Activated naive CD4-positive, alpha-beta T cell treated with Interleukin-2 at 50 U/mL for 16 hours (primary cell): Measurements from ENCODE around the gene RUNDC1.

Experiments used
- DNase-seq: peaks from one replicate; pipeline ENCODE4 v3.0.0-alpha.2; 2020

The RUNDC1 gene

GRCh38 chr17:43020030-43020621 lies 39.8 kb downstream of the RUNDC1 start:
- no peak for DNase-seq

DNA sequence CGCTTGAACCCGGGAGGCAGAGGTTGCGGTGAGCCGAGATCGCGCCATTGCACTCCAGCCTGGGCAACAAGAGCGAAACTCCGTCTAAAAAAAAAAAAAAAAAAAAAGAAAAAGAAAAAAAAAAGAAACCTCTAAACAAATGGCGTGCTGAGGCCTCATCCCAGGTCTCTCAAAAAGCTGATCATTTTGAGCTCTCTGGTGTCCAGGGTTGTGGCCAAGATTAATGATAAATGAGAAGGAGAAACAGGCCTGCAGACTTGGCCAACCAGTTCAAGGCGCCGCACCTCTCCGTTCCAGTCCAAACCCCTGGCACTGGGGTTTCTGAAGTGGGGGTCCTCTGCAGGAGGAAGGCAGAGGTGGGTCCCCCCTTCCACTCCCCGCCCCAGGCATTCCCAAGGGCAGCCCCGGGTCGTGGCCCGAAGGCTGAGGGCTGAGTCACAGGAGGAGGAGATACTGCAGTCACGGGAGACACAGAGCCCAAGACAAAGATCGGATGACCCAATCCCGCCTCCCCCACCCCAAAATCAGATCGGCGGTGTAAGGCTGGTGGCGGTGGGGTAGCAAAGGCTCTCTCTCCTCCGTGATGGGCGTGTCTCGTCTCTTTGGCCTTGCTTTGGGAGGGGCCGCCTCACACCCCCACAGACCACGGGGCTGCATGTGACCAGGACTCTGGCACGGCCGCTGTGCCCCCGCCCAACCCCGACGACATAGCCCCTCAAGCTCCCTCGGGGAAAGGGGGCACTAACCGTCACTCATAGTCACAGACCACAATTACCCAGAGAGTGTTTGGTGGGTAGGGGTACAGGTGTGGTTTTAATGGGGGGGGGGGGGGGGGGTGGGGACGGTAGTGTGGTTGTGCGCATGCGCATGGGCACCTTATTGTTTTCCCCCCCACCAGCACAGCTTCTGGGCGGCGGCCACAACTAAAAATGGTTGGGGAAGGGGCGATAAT lies 40.7 kb downstream of the RUNDC1 start:
- DNase-seq, result peak; percentile 39

DNA sequence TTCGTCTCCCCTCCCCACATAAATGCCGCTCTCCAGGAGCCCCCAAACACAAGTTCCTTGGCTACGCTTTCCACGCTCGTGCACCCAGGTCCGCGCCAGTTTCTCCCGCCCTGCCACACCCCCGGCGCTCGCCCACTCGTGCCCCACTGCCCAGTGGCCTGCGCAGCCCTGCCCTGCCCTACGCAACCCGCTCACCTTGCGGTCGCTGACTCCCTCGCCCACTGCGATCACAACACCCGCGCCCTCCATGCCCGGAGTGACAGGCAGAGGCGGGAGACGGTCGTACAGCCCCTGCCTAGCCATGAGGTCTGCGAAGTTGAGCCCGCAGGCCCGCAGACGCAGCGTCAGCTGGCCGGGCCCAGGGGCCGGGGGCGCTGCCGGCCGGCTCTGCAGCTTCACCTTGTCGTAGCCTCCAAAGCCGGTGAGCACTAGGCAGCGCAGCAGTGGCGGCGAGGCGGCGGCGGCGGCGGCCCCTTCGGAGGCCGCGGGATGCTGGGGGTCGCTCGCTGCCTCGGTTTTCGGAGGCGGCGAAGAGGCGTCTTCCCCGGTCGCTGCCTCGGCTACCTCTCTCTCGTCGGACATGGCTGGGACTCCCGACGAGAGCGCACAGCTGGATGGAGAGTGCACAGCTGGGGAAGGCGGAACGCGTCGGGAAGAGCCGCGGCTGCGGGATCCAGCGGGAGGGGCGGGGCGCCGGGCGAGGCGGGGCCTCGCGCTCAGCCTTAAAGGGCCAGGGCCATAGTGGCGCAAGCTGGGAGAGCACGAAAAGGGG lies 41.6 kb downstream of the RUNDC1 start, which contains the start of gene VAT1:
VAT1 (minus strand) TSS at position 645 of the 772 bp plus-strand sequence; CDS start at position 582, 63 bp downstream.
- DNase-seq, result peak; percentile 73

DNA sequence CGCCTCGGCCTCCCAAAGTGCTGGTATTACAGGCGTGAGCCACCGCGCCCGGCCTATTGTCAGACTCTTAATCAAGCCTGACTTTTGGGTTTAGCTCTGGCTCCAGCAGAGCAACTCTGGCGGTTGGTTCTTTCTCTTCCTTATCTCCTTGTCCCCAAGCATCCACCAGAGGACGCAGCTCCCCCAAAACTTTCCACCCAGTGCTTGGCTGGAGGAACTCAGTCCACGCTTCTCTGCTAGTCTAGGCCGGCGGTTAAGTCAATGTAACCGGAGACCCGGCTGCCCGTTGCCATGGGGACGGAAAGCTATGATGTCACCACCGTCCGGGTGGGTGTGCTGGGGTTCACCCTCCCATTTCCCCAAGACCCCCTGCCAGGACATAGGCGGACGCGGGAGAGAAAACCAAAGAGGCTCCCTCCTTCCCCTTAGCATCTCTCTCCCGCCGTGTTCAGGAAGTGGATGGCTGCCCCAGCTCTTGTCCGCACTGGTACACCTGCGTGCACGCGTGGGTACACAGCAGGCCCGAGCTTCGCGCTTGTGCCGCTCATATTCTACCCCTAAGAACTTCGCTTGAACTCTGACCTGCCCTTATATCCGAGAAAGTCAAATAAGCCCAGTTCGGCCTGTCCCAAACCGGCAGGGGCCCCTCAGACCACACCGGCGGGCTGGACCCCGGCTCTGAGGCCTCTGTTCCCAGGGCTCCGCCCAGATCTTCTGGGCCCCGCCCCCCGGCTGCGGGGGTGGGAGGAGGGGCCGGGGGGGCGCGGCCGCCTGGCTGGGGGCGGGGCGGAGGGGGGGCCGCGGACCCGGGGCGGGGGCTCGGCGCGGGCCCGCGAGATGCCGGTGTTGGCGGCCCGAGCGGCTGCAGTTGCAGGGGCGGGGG lies 44.3 kb downstream of the RUNDC1 start, which contains the start of gene RND2:
RND2 (plus strand) TSS at position 825 of the 883 bp plus-strand sequence. CDS start 117 bp downstream, outside the sequence.
- peak; percentile 81 for DNase-seq

GRCh38 chr17:43025290-43025657 lies 44.9 kb downstream of the RUNDC1 start:
- DNase-seq, result no peak

GRCh38 chr17:43025766-43026537 lies 45.6 kb downstream of the RUNDC1 start:
- no peak for DNase-seq

- no peak for DNase-seq
These were observed 46.2 kb downstream of the RUNDC1 start for GRCh38 chr17:43026595-43026994.

- no peak for DNase-seq
These were observed 47.0 kb downstream of the RUNDC1 start for GRCh38 chr17:43027091-43028032.

DNA sequence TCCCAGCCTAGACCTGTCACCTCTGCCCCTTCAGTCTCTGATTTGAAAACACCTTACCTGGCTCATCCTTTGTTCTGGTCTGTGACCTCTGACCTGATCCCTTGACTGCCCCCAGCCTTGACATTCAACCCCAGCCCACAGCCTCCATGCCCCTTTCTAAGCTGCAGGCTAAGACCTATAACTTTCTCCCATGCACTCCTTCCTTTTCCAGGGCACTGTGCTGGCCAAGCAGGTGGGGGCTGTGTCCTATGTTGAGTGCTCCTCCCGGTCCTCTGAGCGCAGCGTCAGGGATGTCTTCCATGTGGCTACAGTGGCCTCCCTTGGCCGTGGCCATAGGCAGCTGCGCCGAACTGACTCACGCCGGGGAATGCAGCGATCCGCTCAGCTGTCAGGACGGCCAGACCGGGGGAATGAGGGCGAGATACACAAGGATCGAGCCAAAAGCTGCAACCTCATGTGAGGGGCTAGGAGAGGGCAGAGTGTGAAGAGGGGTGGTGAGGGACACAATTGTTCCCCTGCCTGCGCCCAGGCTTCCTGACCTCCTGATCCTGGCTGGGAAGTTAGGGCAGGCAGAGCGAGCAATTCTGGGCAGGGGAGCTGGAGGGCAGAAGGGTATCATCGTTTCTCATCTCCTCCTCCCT lies 48.0 kb downstream of the RUNDC1 start:
- no peak for DNase-seq

DNA sequence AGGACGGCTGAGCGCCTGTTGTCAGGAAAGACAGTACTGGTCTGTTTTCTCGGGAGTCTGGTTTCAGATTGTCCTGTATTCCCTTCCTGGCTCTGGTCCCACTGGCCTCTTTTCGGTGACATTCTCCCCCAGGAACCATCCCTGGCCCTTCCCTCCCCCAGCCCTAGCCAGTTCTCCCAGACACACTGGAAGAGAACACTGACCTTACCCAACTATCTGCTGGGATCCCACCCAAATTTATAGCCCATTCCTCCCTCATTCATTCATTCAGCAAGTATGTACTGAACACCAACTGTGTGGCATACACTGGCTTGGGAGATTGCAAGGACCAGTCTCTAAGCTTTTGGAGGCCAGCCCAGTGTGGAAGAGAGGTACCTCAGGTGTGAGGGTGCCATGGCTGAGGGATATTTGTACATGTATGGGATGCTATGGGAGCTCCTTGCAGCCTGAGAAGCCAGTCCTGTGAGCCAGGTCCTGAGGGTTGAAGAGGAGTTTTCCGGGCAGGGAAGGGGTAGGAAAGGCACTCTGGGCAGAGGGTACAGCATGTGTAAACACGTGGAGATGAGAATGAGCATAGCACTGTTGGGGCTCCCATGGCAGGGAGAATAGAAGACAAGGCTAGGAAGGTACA lies 49.9 kb downstream of the RUNDC1 start:
- DNase-seq, result no peak

DNA sequence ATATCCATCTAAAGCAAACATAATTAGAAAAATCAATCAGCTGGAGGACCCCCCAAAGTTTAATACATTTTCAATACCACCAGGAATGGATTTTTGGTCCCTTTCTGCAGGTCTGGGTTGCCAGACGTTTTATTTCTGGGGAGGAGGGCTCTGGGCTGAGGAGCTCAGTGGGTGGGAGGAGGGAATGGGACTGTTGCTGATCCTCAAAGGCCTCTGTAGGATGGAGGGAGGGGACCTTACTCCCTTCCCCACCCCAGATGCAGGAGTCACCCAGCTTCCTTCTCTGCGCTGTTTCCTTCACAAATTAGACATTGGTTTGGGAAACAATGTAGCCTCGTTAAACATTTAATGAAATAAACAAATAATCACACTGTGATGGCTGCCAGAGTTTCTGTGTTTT lies 51.3 kb downstream of the RUNDC1 start:
- no peak for DNase-seq

DNA sequence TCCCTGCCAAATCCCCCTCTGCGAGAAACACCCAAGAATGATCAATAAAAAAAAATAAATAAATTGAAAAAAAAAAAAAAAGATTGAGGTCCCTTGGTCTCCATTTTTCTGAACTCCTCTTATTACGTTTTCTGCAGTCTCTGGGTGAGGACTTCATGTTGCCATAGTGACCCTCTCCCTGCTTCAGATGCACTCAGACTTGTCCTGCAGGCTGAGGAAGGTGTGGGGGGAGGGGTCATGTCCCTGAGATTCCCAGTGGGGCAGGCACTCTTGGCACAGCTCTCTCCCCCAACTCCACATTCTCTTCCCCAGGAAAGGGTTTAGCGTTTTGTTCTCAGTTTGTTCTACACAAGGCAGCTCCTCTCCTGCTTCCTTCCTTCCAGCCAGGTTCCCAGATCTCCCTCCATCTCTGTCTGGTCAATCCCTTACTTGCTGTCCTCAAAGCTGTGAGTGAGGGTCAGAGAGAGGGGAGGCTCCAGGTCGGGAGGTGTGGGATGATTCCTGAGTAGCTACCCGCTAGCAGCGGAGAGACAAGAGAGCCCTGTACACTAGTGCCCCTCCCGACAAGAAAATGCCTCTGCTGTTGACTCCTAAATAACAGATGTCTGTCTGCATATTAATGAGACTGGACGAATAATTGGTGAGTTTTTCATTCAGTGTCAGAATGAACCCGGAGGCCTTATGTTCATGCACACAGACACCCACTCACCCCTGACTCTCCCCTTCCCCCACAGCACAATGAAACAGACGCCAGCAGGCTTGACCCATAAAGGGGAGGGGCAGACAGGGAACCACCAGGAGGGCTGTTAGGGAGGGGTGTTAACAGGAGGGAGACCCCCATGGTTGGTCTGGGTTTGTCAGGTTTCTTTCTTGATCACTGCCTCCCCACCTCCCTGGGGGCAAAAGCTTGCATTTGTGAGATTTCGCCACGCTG lies 53.9 kb downstream of the RUNDC1 start:
- no peak for DNase-seq

GRCh38 chr17:43034894-43035293 lies 54.5 kb downstream of the RUNDC1 start:
- no peak for DNase-seq

- no peak for DNase-seq
These were observed 59.3 kb downstream of the RUNDC1 start for GRCh38 chr17:43039646-43040045.

GRCh38 chr17:43040655-43041054 lies 60.3 kb downstream of the RUNDC1 start:
- DNase-seq, result no peak

GRCh38 chr17:43042025-43042628 lies 61.8 kb downstream of the RUNDC1 start:
- no peak for DNase-seq
